ENCODE results near the gene PRKCD.

PRKCD gene

DNA sequence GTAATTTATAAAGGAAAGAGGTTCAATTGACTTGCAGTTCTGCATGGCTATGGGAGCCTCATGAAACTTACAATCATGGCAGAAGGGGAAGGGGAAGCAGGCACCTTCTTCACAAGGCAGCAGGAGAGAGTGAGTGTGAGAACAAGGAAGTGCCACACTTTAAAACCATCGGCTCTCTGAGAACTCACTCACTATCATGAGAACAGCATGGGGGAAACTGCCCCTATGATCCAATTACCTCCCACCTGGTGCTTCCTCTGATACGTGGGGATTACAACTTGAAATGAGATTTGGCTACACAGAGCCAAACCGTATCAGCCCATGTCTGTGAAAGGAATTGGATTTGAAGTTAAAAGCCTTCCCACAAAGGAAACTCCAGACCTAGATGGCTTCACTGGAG lies 55.7 kb downstream of the PRKCD start:
- TF ChIP-seq, protein P1, sequence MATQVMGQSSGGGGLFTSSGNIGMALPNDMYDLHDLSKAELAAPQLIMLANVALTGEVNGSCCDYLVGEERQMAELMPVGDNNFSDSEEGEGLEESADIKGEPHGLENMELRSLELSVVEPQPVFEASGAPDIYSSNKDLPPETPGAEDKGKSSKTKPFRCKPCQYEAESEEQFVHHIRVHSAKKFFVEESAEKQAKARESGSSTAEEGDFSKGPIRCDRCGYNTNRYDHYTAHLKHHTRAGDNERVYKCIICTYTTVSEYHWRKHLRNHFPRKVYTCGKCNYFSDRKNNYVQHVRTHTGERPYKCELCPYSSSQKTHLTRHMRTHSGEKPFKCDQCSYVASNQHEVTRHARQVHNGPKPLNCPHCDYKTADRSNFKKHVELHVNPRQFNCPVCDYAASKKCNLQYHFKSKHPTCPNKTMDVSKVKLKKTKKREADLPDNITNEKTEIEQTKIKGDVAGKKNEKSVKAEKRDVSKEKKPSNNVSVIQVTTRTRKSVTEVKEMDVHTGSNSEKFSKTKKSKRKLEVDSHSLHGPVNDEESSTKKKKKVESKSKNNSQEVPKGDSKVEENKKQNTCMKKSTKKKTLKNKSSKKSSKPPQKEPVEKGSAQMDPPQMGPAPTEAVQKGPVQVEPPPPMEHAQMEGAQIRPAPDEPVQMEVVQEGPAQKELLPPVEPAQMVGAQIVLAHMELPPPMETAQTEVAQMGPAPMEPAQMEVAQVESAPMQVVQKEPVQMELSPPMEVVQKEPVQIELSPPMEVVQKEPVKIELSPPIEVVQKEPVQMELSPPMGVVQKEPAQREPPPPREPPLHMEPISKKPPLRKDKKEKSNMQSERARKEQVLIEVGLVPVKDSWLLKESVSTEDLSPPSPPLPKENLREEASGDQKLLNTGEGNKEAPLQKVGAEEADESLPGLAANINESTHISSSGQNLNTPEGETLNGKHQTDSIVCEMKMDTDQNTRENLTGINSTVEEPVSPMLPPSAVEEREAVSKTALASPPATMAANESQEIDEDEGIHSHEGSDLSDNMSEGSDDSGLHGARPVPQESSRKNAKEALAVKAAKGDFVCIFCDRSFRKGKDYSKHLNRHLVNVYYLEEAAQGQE (IDR thresholded peaks at IDR 0.05; ENCODE audit: insufficient read depth in 1 of 2, low read depth in 2 of 2, low read length in 2 of 2), result no peak
- no peak for TF ChIP-seq FOXP2 (optimal IDR thresholded peaks at IDR 0.05; ENCODE audit: borderline replicate concordance, extremely low read depth, extremely low read length, insufficient read depth)
- no peak for TF ChIP-seq SIN3A (IDR thresholded peaks at IDR 0.05; ENCODE audit: borderline replicate concordance, insufficient read depth, low read length)

DNA sequence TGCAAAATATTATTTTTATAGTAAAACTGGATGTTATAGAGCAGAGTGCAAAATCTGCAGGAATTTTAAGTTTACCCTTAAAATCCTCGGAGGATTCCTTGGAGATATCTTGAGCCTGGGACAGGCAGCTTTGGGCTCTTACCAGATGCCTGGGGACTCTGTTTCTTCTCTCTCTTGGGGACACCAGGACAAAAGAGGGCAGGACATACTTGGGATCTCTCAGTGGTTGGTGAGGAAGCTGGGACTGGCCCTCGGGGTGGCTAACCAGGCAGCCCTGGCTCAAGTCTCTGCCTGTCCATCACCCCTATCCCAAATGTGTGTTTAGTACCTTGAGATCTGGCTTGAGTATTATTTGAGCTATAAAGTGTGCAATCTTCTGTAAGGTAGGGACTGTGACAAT lies 56.2 kb downstream of the PRKCD start:
- TF ChIP-seq POLR2AphosphoS5 (IDR thresholded peaks at IDR 0.05; ENCODE audit: low read depth, low read length) (no peak), SIN3A (IDR thresholded peaks at IDR 0.05; ENCODE audit: borderline replicate concordance, insufficient read depth, low read length) (no peak), TAF1 (IDR thresholded peaks at IDR 0.05; ENCODE audit: borderline replicate concordance, insufficient read depth, low read length) (no peak), FOXP2 (optimal IDR thresholded peaks at IDR 0.05; ENCODE audit: borderline replicate concordance, extremely low read depth, extremely low read length, insufficient read depth) (no peak)
- TF ChIP-seq, protein P1 (IDR thresholded peaks at IDR 0.05; ENCODE audit: insufficient read depth in 1 of 2, low read depth in 2 of 2, low read length in 2 of 2), result no peak

DNA sequence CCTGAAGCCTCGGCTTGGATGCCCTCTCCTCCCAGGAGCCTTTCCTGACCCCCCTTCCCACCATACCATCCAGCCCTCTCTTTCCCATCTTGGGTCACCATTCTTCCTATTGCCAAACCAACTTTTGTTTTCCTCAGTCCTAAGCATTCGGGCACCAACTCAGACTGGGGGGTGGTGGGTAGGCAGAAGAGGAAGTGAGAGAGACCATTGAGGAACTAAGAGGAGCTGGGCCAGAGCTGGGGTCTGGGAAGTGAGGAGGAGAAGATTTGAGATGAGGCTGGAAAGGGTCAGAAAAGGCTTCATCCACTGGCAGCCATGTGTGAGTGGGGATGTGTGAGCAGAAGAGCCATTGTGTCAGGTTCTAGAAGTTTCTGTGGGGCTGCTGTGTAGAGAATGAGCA lies 57.1 kb downstream of the PRKCD start:
- TF ChIP-seq TAF1 (IDR thresholded peaks at IDR 0.05; ENCODE audit: borderline replicate concordance, insufficient read depth, low read length), result no peak
- no peak for TF ChIP-seq FOXP2 (optimal IDR thresholded peaks at IDR 0.05; ENCODE audit: borderline replicate concordance, extremely low read depth, extremely low read length, insufficient read depth)
- no peak for TF ChIP-seq SIN3A (IDR thresholded peaks at IDR 0.05; ENCODE audit: borderline replicate concordance, insufficient read depth, low read length)
- no peak for TF ChIP-seq POLR2AphosphoS5 (IDR thresholded peaks at IDR 0.05; ENCODE audit: low read depth, low read length)
- TF ChIP-seq, protein P1 (IDR thresholded peaks at IDR 0.05; ENCODE audit: insufficient read depth in 1 of 2, low read depth in 2 of 2, low read length in 2 of 2), result no peak

DNA sequence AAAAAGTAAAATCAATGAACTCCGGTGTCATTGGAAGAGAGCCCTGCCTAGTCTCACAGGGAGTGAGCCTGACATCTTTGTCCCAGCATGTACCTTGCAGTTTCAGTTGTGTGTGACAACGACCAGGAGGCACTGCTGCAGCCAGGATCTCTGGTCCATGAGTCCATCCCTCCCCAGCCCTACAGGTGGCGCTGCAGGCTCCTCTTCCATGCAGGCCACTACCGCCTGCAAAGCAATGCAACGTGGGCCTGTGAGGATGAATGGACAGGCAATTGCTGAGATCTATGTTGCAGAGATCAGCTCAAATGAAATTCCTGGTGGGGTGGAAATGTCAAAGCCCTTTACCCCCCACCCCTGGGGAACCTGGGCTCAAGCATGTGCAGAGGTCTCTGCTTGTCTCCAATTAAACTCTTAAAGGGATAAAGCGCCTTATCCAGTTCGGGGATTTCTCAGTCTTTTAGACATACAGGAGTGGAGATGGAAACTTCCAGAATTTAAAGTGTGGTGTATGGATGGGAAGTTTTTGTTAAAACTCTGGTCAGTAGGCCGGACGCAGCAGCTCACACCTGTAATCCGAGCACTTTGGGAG lies 59.0 kb downstream of the PRKCD start:
- TF ChIP-seq, protein P1 (IDR thresholded peaks at IDR 0.05; ENCODE audit: insufficient read depth in 1 of 2, low read depth in 2 of 2, low read length in 2 of 2), result no peak
- TF ChIP-seq FOXP2 (optimal IDR thresholded peaks at IDR 0.05; ENCODE audit: borderline replicate concordance, extremely low read depth, extremely low read length, insufficient read depth) (peak; percentile 27), SIN3A (IDR thresholded peaks at IDR 0.05; ENCODE audit: borderline replicate concordance, insufficient read depth, low read length) (no peak), TAF1 (IDR thresholded peaks at IDR 0.05; ENCODE audit: borderline replicate concordance, insufficient read depth, low read length) (no peak)

DNA sequence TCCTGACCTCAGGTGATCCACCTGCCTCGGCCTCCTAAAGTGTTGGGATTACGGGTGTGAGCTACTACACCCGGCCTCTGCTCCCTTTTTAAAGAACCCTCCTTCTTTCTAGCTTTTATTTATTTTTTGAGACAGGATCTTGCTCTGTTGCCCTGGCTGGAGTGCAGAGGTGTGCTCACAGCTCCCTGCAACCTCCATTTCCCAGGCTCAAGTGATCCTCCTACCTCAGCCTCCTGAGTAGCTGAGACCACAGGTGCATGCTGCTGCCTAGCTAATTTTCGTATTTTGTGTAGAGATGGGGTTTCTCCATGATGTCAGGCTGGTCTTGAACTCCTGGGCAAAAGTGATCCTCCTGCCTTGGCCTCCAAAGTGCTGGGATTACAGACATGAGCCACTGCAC lies 60.3 kb downstream of the PRKCD start:
- TF ChIP-seq, protein P1 (IDR thresholded peaks at IDR 0.05; ENCODE audit: insufficient read depth in 1 of 2, low read depth in 2 of 2, low read length in 2 of 2), result no peak
- TF ChIP-seq POLR2AphosphoS5 (IDR thresholded peaks at IDR 0.05; ENCODE audit: low read depth, low read length) (no peak), SIN3A (IDR thresholded peaks at IDR 0.05; ENCODE audit: borderline replicate concordance, insufficient read depth, low read length) (no peak), TAF1 (IDR thresholded peaks at IDR 0.05; ENCODE audit: borderline replicate concordance, insufficient read depth, low read length) (no peak)
